SU-DHL-6 (cell line): ENCODE data around the gene NAPSA.

Experiments used
- EZH2phosphoT487 ChIP-seq: fragments of 200-600 bp; sonication (generic), shearing (Covaris generic); conservative IDR thresholded peaks from 2 replicates; pipeline ENCODE4 v1.6.1; 2018; ENCODE audit warnings: mild to moderate bottlenecking, antibody characterized with exemption, low read length, moderate library complexity, mixed read lengths
- TF ChIP-seq, protein P1 (sequence below): fragments of 200-600 bp; sonication (generic); IDR thresholded peaks from one replicate; pipeline ENCODE4 v1.5.1; 2017; ENCODE audit warnings: antibody characterized with exemption, mild to moderate bottlenecking, low read length, moderate library complexity; ENCODE audit not compliant: insufficient read depth, poor library complexity, severe bottlenecking

- TF ChIP-seq, protein P1, sequence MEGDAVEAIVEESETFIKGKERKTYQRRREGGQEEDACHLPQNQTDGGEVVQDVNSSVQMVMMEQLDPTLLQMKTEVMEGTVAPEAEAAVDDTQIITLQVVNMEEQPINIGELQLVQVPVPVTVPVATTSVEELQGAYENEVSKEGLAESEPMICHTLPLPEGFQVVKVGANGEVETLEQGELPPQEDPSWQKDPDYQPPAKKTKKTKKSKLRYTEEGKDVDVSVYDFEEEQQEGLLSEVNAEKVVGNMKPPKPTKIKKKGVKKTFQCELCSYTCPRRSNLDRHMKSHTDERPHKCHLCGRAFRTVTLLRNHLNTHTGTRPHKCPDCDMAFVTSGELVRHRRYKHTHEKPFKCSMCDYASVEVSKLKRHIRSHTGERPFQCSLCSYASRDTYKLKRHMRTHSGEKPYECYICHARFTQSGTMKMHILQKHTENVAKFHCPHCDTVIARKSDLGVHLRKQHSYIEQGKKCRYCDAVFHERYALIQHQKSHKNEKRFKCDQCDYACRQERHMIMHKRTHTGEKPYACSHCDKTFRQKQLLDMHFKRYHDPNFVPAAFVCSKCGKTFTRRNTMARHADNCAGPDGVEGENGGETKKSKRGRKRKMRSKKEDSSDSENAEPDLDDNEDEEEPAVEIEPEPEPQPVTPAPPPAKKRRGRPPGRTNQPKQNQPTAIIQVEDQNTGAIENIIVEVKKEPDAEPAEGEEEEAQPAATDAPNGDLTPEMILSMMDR = no peak
- no peak for TF ChIP-seq EZH2phosphoT487
Measured at GRCh38 chr19:50384685-50385535, 19.5 kb upstream of the NAPSA start.
